ENCODE data around the gene TJP3. TPM values are rescaled to one million over a fixed set of nuclear protein-coding genes. Genes with fewer than 3 reads are reported as not detected.

TJP3 gene
- total and polyA plus RNA-seq, 10 of the 15 experiments (the other 5 are each of a cell fraction or from before 2014, with no cell fraction given), result 0.04 to 1.2 (median 0.29) TPM; not detected in 6

DNA sequence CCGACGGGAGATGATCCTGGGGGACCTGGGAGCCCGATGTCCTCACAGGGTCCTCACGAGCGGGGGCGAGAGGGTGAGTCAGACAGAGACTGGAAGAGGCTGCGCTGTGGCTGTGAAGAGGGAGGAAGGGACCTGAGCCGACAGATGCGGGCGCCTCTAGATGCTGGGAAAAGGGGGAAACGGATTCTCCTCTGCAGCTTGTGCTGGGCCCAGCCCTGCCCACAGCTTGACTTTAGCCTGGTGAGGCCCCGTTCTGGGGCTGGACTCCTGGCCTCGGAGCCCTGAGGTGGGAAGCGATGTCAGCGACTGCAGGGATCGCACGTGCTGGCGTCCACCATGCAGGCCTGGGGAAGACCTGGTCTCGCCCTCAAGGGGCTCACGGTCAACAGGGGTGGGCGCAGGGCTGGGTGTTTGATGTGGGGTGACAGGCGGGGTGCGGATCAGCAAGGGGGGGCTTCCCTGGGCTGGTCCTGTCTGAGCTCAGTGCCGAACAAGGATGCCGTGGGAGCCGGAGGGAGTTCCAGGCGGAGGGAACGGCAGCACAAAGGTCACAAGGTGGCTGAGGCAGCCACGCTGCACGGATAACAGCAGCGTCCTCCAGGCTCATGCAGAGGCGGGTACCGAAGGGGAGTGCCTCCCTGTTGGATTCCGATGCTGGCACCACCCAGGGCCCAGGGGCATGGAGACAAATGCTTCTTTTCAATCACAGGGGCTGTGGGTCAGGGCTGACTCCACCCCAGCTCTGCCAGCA, 39.7 kb upstream of the TJP3 start:
- SMC1A ChIA-PET (ENCODE audit: uncharacterized antibody, unreplicated experiment), result no interaction called here
- no peak for FAIRE-seq
- Histone ChIP-seq H3K4me3 (no peak overlapping the region), H2AFZ (ENCODE audit: control insufficient read depth, low read depth, low read length) (no peak overlapping the region), H3K4me1 (ENCODE audit: control insufficient read depth, insufficient read depth, low read length) (peaks cover 26% of the 10 kb centered on the region), H3K9ac (ENCODE audit: control insufficient read depth, insufficient read depth, low read length) (no peak overlapping the region), H3K4me2 (ENCODE audit: control insufficient read depth, insufficient read depth) (no peak overlapping the region), H3K9me3 (replicated peaks; ENCODE audit: control insufficient read depth, insufficient read depth, low read length) (no peaks in the 10 kb centered on the region), H3K27ac (ENCODE audit: control insufficient read depth, insufficient read depth) (no peak overlapping the region), H3K27me3 (replicated peaks in 1 of 2; ENCODE audit: control insufficient read depth in 2 of 2, insufficient read depth in 2 of 2, low read length in 1 of 2) (no peaks in the 10 kb centered on the region), H3K36me3 (ENCODE audit: control insufficient read depth in 2 of 2, insufficient read depth in 2 of 2, low read length in 1 of 2) (peaks cover 0 to 4% of the 10 kb centered on the region in 2 experiments; a peak in 2 of 4 replicates), H4K20me1 (ENCODE audit: control insufficient read depth, insufficient read depth) (no peaks in the 10 kb centered on the region; the same call in 1 of the 2 replicates), H3K79me2 (ENCODE audit: control insufficient read depth, insufficient read depth, low read length) (no peaks in the 10 kb centered on the region)
- no TSS peak for BruUV-seq (replicated peaks)
- RAD21 ChIA-PET (ENCODE audit: unreplicated experiment), result interaction anchor here (0.5 to 1.0 kb wide), 2 partner anchors 16 to 30 kb away, joined by 3 to 4 read pairs; no protein-coding TSS in a partner anchor
- ATAC-seq, result no peak
- CTCF ChIA-PET, result no interaction called here
- in situ Hi-C loops (cut with MboI) (loop anchor here (10.0 kb wide), 1 partner anchor 536 kb away; no protein-coding TSS in a partner anchor), intact Hi-C loops (cut with micrococcal nuclease; ENCODE audit: unreplicated experiment) (no loop called here)
- WGBS (ENCODE audit: insufficient coverage, insufficient replicate concordance, low lambda C conversion rate, missing lambda C conversion rate), result 91% methylated on average over 28 of the region's 34 CpGs
- DNase-seq (ENCODE audit: low read depth, low spot score), result no peak
- POLR2A ChIA-PET, result interaction anchor here (1.7 kb wide), 1 partner anchor 31 kb away, joined by 5 read pairs; no protein-coding TSS in a partner anchor
- TF ChIP-seq, protein P1, sequence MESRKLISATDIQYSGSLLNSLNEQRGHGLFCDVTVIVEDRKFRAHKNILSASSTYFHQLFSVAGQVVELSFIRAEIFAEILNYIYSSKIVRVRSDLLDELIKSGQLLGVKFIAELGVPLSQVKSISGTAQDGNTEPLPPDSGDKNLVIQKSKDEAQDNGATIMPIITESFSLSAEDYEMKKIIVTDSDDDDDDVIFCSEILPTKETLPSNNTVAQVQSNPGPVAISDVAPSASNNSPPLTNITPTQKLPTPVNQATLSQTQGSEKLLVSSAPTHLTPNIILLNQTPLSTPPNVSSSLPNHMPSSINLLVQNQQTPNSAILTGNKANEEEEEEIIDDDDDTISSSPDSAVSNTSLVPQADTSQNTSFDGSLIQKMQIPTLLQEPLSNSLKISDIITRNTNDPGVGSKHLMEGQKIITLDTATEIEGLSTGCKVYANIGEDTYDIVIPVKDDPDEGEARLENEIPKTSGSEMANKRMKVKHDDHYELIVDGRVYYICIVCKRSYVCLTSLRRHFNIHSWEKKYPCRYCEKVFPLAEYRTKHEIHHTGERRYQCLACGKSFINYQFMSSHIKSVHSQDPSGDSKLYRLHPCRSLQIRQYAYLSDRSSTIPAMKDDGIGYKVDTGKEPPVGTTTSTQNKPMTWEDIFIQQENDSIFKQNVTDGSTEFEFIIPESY (IDR thresholded peaks at IDR 0.05), result no peak
- TF ChIP-seq SRF (IDR thresholded peaks at IDR 0.05; ENCODE audit: low read depth in 2 of 2, low read length in 2 of 2) (no peak), SMC3 (IDR thresholded peaks at IDR 0.05; ENCODE audit: borderline replicate concordance, low read length) (no peak), RAD21 (IDR thresholded peaks at IDR 0.05; ENCODE audit: insufficient read depth, low read depth, low read length) (no peak), TBL1XR1 (IDR thresholded peaks at IDR 0.05; ENCODE audit: low read depth, low read length) (no peak), NFIC (IDR thresholded peaks at IDR 0.05; ENCODE audit: low read depth, low read length) (no peak), ASH2L (IDR thresholded peaks at IDR 0.05; ENCODE audit: borderline replicate concordance, low read depth) (no peak), CBFB (IDR thresholded peaks at IDR 0.05; ENCODE audit: low read depth) (no peak)
- TF ChIP-seq, protein P2, sequence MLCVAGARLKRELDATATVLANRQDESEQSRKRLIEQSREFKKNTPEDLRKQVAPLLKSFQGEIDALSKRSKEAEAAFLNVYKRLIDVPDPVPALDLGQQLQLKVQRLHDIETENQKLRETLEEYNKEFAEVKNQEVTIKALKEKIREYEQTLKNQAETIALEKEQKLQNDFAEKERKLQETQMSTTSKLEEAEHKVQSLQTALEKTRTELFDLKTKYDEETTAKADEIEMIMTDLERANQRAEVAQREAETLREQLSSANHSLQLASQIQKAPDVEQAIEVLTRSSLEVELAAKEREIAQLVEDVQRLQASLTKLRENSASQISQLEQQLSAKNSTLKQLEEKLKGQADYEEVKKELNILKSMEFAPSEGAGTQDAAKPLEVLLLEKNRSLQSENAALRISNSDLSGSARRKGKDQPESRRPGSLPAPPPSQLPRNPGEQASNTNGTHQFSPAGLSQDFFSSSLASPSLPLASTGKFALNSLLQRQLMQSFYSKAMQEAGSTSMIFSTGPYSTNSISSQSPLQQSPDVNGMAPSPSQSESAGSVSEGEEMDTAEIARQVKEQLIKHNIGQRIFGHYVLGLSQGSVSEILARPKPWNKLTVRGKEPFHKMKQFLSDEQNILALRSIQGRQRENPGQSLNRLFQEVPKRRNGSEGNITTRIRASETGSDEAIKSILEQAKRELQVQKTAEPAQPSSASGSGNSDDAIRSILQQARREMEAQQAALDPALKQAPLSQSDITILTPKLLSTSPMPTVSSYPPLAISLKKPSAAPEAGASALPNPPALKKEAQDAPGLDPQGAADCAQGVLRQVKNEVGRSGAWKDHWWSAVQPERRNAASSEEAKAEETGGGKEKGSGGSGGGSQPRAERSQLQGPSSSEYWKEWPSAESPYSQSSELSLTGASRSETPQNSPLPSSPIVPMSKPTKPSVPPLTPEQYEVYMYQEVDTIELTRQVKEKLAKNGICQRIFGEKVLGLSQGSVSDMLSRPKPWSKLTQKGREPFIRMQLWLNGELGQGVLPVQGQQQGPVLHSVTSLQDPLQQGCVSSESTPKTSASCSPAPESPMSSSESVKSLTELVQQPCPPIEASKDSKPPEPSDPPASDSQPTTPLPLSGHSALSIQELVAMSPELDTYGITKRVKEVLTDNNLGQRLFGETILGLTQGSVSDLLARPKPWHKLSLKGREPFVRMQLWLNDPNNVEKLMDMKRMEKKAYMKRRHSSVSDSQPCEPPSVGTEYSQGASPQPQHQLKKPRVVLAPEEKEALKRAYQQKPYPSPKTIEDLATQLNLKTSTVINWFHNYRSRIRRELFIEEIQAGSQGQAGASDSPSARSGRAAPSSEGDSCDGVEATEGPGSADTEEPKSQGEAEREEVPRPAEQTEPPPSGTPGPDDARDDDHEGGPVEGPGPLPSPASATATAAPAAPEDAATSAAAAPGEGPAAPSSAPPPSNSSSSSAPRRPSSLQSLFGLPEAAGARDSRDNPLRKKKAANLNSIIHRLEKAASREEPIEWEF (IDR thresholded peaks at IDR 0.05; ENCODE audit: insufficient replicate concordance, low read depth, low read length), result no peak
- TF ChIP-seq, protein P3, sequence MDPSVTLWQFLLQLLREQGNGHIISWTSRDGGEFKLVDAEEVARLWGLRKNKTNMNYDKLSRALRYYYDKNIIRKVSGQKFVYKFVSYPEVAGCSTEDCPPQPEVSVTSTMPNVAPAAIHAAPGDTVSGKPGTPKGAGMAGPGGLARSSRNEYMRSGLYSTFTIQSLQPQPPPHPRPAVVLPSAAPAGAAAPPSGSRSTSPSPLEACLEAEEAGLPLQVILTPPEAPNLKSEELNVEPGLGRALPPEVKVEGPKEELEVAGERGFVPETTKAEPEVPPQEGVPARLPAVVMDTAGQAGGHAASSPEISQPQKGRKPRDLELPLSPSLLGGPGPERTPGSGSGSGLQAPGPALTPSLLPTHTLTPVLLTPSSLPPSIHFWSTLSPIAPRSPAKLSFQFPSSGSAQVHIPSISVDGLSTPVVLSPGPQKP (IDR thresholded peaks at IDR 0.05; ENCODE audit: low read depth, low read length), result no peak
- TF ChIP-seq, protein P4, sequence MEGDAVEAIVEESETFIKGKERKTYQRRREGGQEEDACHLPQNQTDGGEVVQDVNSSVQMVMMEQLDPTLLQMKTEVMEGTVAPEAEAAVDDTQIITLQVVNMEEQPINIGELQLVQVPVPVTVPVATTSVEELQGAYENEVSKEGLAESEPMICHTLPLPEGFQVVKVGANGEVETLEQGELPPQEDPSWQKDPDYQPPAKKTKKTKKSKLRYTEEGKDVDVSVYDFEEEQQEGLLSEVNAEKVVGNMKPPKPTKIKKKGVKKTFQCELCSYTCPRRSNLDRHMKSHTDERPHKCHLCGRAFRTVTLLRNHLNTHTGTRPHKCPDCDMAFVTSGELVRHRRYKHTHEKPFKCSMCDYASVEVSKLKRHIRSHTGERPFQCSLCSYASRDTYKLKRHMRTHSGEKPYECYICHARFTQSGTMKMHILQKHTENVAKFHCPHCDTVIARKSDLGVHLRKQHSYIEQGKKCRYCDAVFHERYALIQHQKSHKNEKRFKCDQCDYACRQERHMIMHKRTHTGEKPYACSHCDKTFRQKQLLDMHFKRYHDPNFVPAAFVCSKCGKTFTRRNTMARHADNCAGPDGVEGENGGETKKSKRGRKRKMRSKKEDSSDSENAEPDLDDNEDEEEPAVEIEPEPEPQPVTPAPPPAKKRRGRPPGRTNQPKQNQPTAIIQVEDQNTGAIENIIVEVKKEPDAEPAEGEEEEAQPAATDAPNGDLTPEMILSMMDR (IDR thresholded peaks at IDR 0.05 in 2 of 3, conservative IDR thresholded peaks at IDR 0.05 in 1 of 3; ENCODE audit: control insufficient read depth in 2 of 3, extremely low read depth in 1 of 3, insufficient read depth in 1 of 3, low read depth in 3 of 3, low read length in 3 of 3), result no peak

All from GM12878 (cell line).